HG02610 (cell line): ENCODE results near the gene SYNDIG1.
"Not testable (repeated sequence)": the region's sequence is repeated elsewhere in the genome, so short reads cannot be mapped to it uniquely, and the experiment has no call there.

Experiments used
- ATAC-seq: cut with Tn5 transposase; IDR thresholded peaks from one replicate; pipeline ENCODE4 v1.9.1; 2021; ENCODE audit warnings: mild to moderate bottlenecking, moderate library complexity; ENCODE audit not compliant: unreplicated experiment

Gene SYNDIG1

DNA sequence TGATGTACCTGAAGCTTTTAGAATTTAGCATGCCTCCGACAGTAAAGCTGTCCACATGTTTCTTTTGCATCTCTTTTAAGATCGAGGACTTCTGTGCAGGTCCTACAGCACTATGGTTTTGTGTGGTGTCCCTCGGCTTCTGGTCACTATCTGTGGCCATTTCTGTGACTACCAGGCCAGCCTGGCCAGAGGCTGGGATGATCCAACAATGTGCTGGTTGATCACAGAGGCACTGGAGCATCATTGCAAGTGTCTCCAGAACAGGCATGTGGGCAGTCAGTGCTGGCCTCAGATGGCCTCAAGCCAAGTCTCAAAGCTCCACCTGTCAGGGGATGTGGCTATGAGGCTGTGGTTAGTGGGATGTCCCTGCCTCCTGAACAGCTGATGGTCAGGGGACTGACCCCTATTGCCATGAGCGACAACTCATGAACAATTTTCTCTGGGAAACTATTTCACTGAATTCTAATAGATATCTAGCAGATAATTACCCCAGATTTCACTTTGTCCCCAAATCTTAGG is 136.6 kb downstream of the SYNDIG1 start:
- no peak for ATAC-seq

- ATAC-seq = no peak
Measured at GRCh38 chr20:24607402-24607801, 138.0 kb downstream of the SYNDIG1 start.

DNA sequence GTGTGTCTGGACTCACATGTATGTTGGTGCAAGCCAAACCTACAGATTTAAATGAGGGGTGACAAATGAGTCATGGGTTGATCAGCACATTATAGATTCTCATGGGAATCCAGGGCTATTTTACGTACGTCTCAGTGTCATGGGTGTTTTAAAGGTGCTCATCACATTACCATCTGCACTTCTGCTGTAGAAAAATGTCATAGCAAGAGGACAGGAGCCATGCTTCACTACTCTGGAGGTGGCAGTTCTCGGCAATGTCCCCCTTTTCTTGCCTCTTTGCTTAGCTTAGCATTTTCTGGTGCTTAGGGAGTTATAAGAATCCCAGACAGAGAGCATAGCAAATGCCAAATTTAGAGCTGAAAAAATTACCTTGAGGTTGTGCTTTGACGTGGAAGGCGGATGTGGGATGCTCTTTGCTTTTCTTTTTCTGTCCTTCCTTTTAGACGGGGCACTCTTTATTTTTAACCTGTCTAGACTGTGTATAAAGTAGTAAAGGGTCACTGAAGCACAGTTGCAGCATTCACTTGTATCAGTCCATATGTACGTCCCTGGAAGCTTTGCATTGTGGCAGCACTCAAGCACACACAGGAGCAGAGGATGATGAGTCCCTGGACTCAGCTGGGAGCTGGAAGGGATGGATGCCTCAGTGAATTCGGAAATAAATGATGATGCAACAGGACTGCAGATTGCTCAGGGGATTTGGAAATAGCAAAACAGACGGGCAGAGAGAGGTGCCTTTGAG is 139.7 kb downstream of the SYNDIG1 start:
- peak; percentile 64 for ATAC-seq

DNA sequence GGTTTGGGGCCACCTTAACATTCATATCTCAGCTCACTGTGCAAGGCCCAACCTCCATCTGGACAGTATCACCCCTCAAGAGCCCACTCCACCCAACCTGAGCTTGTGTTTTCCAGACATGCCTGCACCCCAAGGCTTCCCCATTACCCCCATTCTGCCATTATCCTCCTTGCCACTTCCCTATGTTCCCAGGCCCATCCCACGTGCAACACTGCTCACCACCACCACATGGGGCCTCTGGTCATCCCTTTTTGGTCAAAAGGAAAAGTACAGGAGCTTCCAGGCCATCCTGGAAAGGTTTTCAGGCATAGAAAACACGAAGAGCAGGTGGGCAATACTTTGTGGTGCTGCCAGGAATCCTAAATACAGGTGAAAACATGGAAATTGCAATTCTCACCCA is 140.3 kb downstream of the SYNDIG1 start:
- ATAC-seq = no peak

GRCh38 chr20:24610341-24611115 is 141.1 kb downstream of the SYNDIG1 start:
- ATAC-seq = no peak

- ATAC-seq = no peak
Measured at GRCh38 chr20:24611360-24612140, 142.1 kb downstream of the SYNDIG1 start.

- ATAC-seq = no peak
Measured at GRCh38 chr20:24612799-24613775, 143.7 kb downstream of the SYNDIG1 start.

- no peak for ATAC-seq
Measured at GRCh38 chr20:24614341-24614740, 144.9 kb downstream of the SYNDIG1 start.

DNA sequence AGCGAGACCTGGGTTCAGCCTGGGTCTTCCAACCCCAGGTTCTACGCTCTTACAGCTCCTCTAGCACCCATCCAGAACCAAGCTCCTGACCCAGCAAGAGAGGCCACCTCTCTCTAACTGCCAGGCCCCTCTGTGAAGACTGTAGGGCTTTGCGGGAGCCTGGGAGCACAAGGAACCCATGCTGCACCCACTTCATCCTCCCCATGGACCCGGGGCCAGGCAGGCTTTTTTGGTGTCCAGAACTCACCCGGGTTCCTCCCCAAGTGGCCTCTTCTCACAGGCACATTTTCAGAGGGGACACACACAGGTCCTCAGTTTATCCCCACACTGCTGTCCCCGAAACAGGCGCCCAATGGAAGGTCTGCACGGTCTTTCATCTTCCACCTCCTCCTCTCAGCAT is 145.9 kb downstream of the SYNDIG1 start:
- no peak for ATAC-seq

- no peak for ATAC-seq
Measured at GRCh38 chr20:24616258-24617079, 147.0 kb downstream of the SYNDIG1 start.

DNA sequence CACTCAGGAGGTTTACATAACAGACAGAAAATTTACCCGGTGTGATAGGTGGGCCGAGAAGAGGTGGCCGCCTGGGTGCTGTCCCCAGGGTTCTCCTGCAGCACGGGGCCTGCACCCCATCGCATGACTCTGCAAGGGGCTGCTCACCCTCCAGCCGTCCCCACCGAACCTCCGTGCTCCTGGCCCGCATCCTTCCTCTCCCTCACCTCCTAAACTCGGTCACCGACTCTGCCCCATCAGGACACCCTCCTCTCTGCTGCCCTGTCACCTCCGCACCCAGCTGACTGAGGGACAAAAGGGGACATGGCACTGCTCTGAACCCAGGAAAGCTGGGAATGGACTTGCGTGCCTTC is 147.6 kb downstream of the SYNDIG1 start:
- ATAC-seq = no peak

- ATAC-seq = no peak
Measured at GRCh38 chr20:24617757-24618450, 148.5 kb downstream of the SYNDIG1 start.

DNA sequence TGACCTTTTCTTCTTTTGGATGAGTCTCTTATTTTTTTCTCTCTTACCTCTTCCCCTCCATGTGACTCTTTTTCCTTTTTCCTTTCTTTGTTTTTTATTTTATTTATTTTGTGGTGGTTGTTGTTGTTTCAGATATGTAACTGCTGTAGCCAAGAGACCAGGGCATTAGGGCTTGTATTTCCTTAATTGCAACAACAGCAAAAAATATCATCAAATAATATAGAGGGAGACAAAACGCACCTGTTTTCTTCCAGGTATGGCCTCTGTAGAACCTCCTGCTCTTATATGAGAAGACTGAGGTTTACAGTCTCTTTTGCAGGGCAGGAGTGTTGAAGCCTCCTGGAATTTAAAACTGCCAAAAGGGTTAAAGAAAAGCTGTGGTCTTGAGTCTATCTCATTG is 149.3 kb downstream of the SYNDIG1 start:
- no peak for ATAC-seq

DNA sequence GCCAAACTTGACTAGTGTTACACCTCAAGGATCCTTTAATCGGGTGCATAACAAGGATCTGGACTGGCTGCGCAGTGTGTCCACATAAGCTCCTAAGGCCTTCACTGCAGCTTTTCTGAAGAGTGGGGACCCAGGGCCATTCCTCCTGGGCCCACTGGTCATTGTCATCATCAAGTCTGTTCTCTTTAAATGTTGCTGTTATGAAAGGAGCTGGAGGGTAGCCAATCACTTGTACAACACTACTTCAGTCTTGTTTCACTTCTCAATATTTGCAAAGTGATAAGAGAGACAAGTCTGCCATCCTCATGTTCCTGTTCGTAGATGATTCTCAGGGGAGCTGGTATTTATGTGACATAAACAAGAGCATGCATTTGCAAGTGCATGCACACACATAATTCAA is 149.8 kb downstream of the SYNDIG1 start:
- ATAC-seq = no peak

GRCh38 chr20:24620937-24621519 is 151.6 kb downstream of the SYNDIG1 start:
- ATAC-seq = no peak

DNA sequence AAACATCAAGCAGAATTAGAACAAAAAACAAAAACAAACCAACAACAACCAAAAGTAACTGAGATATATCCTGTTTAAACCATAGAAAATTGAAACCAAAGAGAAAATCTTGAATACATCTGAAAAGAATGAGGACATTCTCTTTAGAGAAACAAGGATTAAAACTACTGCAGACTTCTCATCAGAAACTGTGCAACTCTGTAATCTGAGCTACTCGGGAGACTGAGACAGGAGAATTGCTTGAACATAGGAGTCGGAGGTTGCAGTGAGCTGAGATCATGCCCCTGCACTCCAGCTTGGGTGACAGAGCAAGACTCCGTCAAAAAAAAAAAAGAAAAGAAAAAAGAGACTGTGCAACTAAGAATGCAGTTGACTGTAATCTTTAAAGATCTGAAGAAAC is 153.4 kb downstream of the SYNDIG1 start:
- no peak for ATAC-seq

DNA sequence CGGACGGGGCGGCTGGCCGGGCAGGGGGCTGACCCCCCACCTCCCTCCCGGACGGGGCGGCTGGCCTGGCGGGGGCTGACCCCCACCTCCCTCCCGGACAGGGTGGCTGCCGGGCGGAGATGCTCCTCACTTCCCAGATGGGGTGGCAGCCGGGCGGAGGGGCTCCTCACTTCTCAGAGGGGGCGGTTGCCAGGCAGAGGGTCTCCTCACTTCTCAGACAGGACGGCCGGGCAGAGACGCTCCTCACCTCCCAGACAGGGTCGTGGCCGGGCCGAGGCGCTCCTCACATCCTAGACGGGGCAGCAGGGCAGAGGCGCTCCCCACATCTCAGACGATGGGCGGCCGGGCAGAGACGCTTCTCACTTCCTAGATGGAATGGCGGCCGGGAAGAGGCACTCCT is 156.7 kb downstream of the SYNDIG1 start:
- not testable (repeated sequence) for ATAC-seq

DNA sequence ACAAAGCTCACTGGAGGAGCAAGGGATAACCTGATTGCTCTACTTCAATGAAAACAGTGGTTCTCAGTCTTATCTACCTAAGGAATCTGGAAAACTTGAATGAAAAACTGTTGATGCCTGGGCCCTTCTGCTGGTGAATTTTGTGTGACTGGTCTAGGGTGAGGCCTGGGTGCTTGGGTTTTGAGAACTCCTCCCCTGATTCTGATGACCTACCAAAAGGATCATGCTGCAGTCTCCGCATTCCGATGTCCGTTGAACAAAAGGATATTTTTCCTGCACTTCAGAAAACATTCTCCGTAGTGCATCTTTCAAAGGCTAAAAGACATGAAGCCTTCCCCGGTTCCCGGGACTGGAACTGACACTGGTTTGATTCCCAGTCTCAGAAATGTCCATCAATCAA is 157.9 kb downstream of the SYNDIG1 start:
- ATAC-seq = no peak
